K562 (cell line): Measurements from ENCODE around the gene DRD3. TPM values are rescaled to one million over a fixed set of nuclear protein-coding genes. Genes with fewer than 3 reads are reported as not detected.

Experiments used
- EHMT2 ChIP-seq: fragments of 450-650 bp; IDR thresholded peaks from 2 replicates; pipeline ENCODE4 v1.6.1; 2018; ENCODE audit warnings: antibody characterized with exemption
- MBD2 ChIP-seq: sonication (generic); IDR thresholded peaks from 2 replicates; pipeline ENCODE4 v1.6.1; 2016; ENCODE audit warnings: low read depth, borderline replicate concordance
- SMAD2 ChIP-seq: fragments of 150-350 bp; IDR thresholded peaks from 2 replicates; pipeline ENCODE4 v1.6.1; 2014; ENCODE audit warnings: low read depth, mild to moderate bottlenecking, low read length
- ZBED1 ChIP-seq: IDR thresholded peaks from 2 replicates; pipeline ENCODE4 v1.6.1; 2014
- ZMIZ1 ChIP-seq, 2 experiments: fragments of 150-350 bp in 1 of 2; IDR thresholded peaks; 2 replicates each; pipeline ENCODE4 v1.6.1; 2012 to 2016; ENCODE audit warnings: low read depth in 2 of 2, low read length in 2 of 2, mild to moderate bottlenecking in 1 of 2, moderate library complexity in 1 of 2
- ZNF57 ChIP-seq: fragments of 450-650 bp; formaldehyde crosslinking; IDR thresholded peaks from 2 replicates; pipeline ENCODE4 v1.4.0; 2020; ENCODE audit warnings: mild to moderate bottlenecking, moderate library complexity
- polyA plus RNA-seq, 8 experiments: library from polyadenylated mRNA; depleted of rRNA in 4 of 8; stranded (reverse) in 5 of 8; unstranded in 3 of 8; fragments of >200 nt; fragmentation: Nextera tagmentation in 2 of 8; fragmentation: Illumina TruSeq in 1 of 8; extraction: Ambion mirVana in 2 of 8; extraction: Trizol in 1 of 8; gene quantifications; 2 replicates each; pipeline versions ENCODE4 v1.2.1 to v1.2.3, GENCODE V29; 2011 to 2014; ENCODE audit warnings: inconsistent platforms in 1 of 8, missing spikeins in 1 of 8
- total RNA-seq, 7 experiments: library from RNA; depleted of rRNA in 6 of 7; stranded (reverse); fragments of >200 nt in 6 of 7; fragmentation: Illumina TruSeq in 2 of 7; extraction: Trizol in 2 of 7; gene quantifications; 2 replicates each; pipeline versions ENCODE4 v1.2.1 to v1.2.3, GENCODE V29; 2011 to 2021; ENCODE audit warnings: low replicate concordance in 1 of 7
- TF ChIP-seq, protein P1 (sequence below), 2 experiments: fragments of 450-650 bp; conservative IDR thresholded peaks; 2 replicates each; pipeline ENCODE4 v1.6.1; 2017; ENCODE audit warnings: mild to moderate bottlenecking in 2 of 2, moderate library complexity in 2 of 2

Gene DRD3
- total and polyA plus RNA-seq, 9 of the 15 experiments (the other 6 are each of a cell fraction or from before 2014, with no cell fraction given) = not detected

DNA sequence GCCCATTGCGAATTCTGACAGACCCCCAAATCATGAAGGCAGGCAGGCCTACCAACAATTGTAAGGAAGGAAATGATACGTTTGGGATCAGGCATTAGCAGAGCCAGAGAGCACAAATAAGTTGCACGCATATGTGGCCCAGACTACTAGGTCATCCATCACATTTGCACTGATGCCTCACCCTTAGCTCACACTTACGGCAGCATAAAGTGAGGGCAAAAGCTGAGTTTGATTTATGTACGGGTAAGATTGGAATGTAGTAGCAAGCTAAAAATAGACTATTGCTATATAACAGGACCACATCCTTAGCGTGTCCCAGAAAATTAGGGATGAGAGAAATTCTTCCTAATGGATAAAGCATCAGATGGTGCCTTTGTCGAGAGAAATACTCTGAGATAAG is 63.7 kb downstream of the DRD3 start (continued):
- TF ChIP-seq, protein P1, sequence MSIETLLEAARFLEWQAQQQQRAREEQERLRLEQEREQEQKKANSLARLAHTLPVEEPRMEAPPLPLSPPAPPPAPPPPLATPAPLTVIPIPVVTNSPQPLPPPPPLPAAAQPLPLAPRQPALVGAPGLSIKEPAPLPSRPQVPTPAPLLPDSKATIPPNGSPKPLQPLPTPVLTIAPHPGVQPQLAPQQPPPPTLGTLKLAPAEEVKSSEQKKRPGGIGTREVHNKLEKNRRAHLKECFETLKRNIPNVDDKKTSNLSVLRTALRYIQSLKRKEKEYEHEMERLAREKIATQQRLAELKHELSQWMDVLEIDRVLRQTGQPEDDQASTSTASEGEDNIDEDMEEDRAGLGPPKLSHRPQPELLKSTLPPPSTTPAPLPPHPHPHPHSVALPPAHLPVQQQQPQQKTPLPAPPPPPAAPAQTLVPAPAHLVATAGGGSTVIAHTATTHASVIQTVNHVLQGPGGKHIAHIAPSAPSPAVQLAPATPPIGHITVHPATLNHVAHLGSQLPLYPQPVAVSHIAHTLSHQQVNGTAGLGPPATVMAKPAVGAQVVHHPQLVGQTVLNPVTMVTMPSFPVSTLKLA (conservative IDR thresholded peaks at IDR 0.05) = no peak
- no peak for TF ChIP-seq ZBED1
- no peak for TF ChIP-seq MBD2
- TF ChIP-seq ZMIZ1 (IDR thresholded peaks at IDR 0.05; ENCODE audit: low read depth in 2 of 2, low read length in 2 of 2) = no peak
- no peak for TF ChIP-seq EHMT2
- no peak for TF ChIP-seq ZNF57
- no peak for TF ChIP-seq SMAD2
